ENCODE results near the gene NPM3. TPM values are rescaled to one million over a fixed set of nuclear protein-coding genes. Genes with fewer than 3 reads are reported as not detected.

NPM3 gene
- total RNA-seq, 1 experiment from 2014 or later = 117 TPM

DNA sequence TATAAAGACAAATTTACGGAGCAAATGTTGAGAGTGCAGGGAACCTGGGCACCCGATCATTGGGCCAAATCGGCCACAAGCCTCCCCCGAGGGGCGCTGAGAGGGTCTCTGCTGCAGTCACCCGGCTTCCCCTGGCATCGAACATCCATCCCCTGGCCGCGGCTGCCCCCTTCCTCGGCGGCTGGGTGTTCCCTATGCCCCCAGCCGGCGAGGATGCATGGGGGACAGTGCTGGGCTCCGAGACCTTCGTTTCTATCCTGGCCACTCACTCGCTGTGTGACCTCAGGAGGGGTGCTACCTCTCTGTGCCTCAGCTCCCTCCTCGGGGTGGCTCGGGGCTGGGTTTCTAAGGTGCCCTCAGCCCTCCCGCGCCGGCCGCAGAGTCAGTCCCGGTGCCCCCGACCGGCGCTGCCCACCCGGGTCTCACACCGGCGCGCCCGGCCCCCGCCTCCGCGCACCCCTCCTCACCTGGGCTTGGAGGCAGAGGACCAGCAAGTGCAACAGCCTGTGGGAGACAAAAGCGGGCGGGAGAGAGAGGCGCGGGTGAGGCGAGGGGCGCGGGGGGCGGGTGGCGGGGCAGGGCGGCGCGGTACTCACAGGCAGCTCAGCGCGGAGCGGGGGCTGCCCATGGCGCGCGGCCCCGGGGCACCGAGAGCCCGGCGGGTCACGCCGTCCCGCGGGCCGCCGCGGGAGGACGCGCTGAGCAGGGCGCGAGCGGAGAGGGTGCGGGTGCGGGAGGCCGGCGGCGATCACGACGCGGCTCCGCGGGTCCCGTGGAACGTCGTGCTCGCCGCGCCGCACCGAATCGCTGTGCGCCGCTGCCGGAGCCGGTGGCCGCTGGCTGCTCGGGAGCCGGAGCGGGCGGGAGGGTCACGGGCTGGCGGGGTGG is 7.7 kb downstream of the NPM3 start, which contains the start of gene FGF8:
TSS of gene FGF8 (minus strand) at position 842 of the 888 bp plus-strand sequence. CDS start at position 628, 214 bp downstream.
- H4K20me1 ChIP-seq (ENCODE audit: low read length) = no peaks in the 10 kb centered on the region
- H3K9me3 ChIP-seq (ENCODE audit: low read length) = no peaks in the 10 kb centered on the region
- no peak for ATAC-seq
- no peaks in the 10 kb centered on the region for H3K79me2 ChIP-seq (ENCODE audit: low read length)
- BruUV-seq (replicated peaks) = no TSS peak
- no peak within 1 kb of the TSS for H3K4me3 ChIP-seq (ENCODE audit: low read length)
- POLR2A ChIA-PET (ENCODE audit: unreplicated experiment) = interaction anchor here (0.6 kb wide), 1 partner anchor 342 kb away, joined by 4 read pairs; no protein-coding TSS in a partner anchor
- TF ChIP-seq EZH2 (IDR thresholded peaks at IDR 0.05; ENCODE audit: low read length, unreplicated experiment) (peak; percentile 61), EZH2phosphoT487 (IDR thresholded peaks at IDR 0.05; ENCODE audit: borderline replicate concordance, low read length) (no peak)
- TF ChIP-seq, protein P1, sequence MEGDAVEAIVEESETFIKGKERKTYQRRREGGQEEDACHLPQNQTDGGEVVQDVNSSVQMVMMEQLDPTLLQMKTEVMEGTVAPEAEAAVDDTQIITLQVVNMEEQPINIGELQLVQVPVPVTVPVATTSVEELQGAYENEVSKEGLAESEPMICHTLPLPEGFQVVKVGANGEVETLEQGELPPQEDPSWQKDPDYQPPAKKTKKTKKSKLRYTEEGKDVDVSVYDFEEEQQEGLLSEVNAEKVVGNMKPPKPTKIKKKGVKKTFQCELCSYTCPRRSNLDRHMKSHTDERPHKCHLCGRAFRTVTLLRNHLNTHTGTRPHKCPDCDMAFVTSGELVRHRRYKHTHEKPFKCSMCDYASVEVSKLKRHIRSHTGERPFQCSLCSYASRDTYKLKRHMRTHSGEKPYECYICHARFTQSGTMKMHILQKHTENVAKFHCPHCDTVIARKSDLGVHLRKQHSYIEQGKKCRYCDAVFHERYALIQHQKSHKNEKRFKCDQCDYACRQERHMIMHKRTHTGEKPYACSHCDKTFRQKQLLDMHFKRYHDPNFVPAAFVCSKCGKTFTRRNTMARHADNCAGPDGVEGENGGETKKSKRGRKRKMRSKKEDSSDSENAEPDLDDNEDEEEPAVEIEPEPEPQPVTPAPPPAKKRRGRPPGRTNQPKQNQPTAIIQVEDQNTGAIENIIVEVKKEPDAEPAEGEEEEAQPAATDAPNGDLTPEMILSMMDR (conservative IDR thresholded peaks at IDR 0.05; ENCODE audit: low read depth, low read length) = no peak
- H3K27ac ChIP-seq (ENCODE audit: low read length) = no peak within 1 kb of the TSS
- intact Hi-C loops (cut with micrococcal nuclease) = no loop called here
- H3K36me3 ChIP-seq (ENCODE audit: low read depth, low read length) = no peaks in the 10 kb centered on the region; the same call in 1 of the 2 replicates
- peaks cover 9% of the 10 kb centered on the region; the same call in 1 of the 2 replicates for H3K27me3 ChIP-seq (ENCODE audit: low read length)
- no peak within 1 kb of the TSS for H3K4me2 ChIP-seq (ENCODE audit: low read length)
- peaks cover 7% of the 10 kb centered on the region; the same call in 1 of the 2 replicates for H3K4me1 ChIP-seq (ENCODE audit: insufficient read depth, low read length)
- no peak for DNase-seq
- H2AFZ ChIP-seq (ENCODE audit: low read length) = no peak within 1 kb of the TSS
- H3K9ac ChIP-seq (ENCODE audit: low read length) = no peak within 1 kb of the TSS
- no peaks in the 10 kb centered on the region for H3F3A ChIP-seq (ENCODE audit: low read length, unreplicated experiment)
- CTCF ChIA-PET = no interaction called here
- no peaks in the 10 kb centered on the region for H3K9me2 ChIP-seq (replicated peaks; ENCODE audit: low read length)

DNA sequence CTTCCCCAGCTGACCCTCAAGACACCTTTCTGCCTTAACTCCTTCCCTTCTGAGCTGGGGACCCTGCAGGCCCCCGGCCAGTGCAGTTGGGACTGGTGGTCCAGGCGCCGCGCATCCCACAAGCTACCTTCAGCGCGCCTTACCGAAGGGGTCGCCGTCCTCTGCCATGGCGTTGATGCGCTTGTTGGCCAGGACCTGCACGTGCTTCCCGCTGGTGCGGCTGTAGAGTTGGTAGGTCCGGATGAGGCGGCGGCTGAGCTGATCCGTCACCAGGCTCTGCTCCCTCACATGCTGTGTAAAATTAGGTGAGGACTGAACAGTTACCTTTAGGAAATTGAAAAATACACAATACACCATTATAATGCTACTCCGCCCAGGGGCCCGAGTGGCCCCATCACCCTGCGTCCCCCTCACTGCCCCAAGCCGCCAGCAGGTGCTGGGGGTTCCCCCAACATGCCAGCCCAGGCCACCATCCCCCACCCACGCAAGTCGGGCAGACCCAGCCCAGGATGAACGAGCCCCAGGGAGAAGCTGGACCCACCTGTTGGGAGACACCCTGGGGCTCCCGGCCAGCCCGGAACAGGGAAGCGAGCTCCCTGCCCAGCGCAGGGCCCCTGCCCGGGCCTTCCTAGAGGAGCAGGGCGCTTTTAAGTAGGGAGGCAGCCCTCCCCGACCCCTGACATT is 8.5 kb downstream of the NPM3 start:
- intact Hi-C loops (cut with micrococcal nuclease) = no loop called here
- H3K4me1 ChIP-seq (ENCODE audit: insufficient read depth, low read length) = no peaks in the 10 kb centered on the region
- no peak overlapping the region for H3K4me3 ChIP-seq (ENCODE audit: low read length)
- no peak overlapping the region for H3K4me2 ChIP-seq (ENCODE audit: low read length)
- DNase-seq (no peak), ATAC-seq (no peak)
- H3K9ac ChIP-seq (ENCODE audit: low read length) = no peak overlapping the region
- ChIA-PET CTCF (no interaction called here), POLR2A (ENCODE audit: unreplicated experiment) (no interaction called here)
- no peaks in the 10 kb centered on the region for H3K79me2 ChIP-seq (ENCODE audit: low read length)
- TF ChIP-seq EZH2phosphoT487 (IDR thresholded peaks at IDR 0.05; ENCODE audit: borderline replicate concordance, low read length) = no peak
- TF ChIP-seq, protein P1 (conservative IDR thresholded peaks at IDR 0.05; ENCODE audit: low read depth, low read length) = no peak
- no peak for TF ChIP-seq EZH2 (IDR thresholded peaks at IDR 0.05; ENCODE audit: low read length, unreplicated experiment)
- no peaks in the 10 kb centered on the region for H3K36me3 ChIP-seq (ENCODE audit: low read depth, low read length)
- no peaks in the 10 kb centered on the region for H3F3A ChIP-seq (ENCODE audit: low read length, unreplicated experiment)
- H4K20me1 ChIP-seq (ENCODE audit: low read length) = no peaks in the 10 kb centered on the region
- H3K27me3 ChIP-seq (ENCODE audit: low read length) = peaks cover 9% of the 10 kb centered on the region; the same call in 1 of the 2 replicates
- no peaks in the 10 kb centered on the region for H3K9me2 ChIP-seq (replicated peaks; ENCODE audit: low read length)
- no peak overlapping the region for H3K27ac ChIP-seq (ENCODE audit: low read length)
- no TSS peak for BruUV-seq (replicated peaks)
- H3K9me3 ChIP-seq (ENCODE audit: low read length) = no peaks in the 10 kb centered on the region
- H2AFZ ChIP-seq (ENCODE audit: low read length) = no peak overlapping the region
